Activated CD4-positive, alpha-beta T cell treated with anti-CD3 and anti-CD28 coated beads, Interleukin-2, Interleukin-6, amounts not matched to agents 100 ng/mL and 50 ng/mL, durations not matched to agents 16 hours and 8 hours (primary cell): ENCODE data around the gene SAPCD2.

Experiments
- DNase-seq: peaks from one replicate; pipeline ENCODE4 v3.0.0-alpha.2; 2020

SAPCD2 gene

DNA sequence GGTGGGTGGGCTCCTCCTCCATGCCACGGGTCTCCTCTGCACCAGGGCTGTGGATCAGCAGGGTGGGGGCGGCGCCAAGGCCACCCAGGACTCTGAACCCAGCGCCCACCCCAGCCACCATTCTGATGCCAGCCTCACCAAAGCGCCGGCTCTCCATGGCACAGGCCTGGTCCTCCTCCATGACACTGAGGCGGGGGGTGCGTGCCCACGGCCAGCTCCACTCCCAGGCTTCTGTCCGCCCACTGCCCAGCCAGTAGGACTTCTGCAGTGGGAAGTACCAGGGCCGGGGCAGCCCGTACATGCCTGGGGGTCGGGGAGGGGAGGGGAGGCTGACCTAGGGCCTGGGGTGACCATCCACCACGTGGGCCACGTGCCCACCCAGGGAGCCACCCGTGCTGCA lies 53.9 kb downstream of the SAPCD2 start:
- DNase-seq, result no peak

DNA sequence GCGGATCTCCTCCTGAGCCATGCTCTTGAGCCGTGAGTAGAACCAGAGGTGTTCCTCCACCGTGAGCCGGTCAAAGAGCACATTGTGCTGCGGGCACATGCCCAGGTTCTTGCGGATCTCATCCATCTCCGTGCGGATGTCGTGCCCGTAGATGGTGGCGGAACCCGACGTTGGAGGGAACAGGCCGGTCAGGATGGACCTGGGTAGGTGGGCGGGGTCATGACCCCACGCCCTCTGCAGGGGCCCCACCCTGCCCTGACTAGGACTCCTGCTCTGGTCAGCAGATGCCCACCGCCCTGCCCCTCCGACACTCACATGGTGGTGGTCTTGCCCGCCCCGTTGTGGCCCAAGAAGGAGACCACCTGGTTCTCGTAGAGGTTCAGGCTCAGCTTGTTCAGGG lies 54.4 kb downstream of the SAPCD2 start:
- no peak for DNase-seq

DNA sequence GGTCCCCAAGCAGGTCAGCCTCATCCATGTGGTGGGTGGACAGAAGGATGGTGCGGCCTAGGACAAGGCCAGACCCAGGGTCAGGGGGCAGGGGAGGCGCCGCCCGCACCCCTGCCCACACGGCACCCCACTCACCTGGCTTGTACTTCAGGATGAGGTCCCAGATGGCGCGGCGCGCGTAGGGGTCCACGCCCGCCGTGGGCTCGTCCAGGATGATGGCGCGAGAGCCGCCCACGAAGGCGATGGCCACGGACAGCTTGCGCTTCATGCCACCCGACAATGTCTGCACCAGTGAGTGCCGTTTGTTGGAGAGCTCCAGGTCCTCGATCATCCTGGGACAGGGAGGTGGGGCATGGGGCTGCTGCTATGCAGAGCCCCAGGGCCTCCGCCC lies 54.8 kb downstream of the SAPCD2 start:
- no peak for DNase-seq

DNA sequence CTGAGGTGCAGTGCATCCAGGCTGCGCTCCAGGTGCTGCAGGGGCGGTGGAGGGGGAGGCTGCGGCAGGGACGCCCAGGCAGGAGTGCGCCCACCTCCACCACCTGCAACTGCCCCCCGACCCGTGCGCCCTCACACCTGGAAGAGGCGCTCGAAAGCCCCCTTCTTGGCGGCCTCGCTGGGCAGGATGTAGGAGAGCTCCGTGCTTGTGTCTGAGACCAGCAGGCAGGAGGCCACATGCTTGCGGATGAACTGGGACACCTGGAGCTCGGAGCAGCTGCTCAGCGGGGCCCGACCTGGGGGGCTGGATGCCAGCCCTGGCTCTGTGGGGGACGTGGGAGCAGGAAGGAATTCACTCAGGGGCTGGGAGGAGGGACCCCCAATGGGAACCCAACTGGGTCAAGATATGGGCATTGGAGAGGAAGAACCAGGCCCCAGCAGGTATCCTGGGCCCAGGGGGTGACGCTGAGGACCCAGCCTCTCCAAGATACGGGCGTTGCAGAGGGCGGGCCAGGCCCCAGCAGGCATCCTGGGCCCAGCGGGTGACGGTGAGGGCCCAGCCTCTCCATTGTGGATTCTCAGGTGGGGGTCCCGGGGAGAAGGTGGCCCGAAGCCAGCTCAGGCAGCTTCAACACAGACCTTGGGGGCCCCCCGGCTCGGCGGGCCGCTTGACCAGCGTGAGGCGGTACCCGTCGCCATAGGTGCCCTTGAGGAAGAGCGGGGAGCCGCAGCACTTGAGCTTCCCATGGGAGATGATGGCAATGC lies 55.4 kb downstream of the SAPCD2 start:
- no peak for DNase-seq

DNA sequence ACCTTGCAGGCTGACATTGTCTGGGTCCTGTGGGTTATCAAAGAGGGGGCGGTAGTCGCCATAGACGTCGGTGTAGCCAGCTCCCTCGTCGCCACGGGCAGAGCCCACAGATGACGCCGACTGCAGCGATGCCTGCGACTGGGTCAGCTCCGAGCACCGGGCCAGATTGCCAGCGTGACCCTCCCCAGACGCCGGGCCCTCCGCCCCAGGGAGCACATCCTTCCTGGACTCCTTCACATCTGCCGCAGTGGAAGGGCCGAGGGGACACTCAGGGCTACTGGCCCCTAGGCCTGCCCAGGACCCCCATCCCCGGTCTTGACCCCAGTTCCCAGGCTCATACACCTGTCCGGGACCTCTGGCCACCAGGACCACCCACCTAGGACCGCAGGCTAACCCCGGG lies 56.2 kb downstream of the SAPCD2 start:
- DNase-seq, result no peak

DNA sequence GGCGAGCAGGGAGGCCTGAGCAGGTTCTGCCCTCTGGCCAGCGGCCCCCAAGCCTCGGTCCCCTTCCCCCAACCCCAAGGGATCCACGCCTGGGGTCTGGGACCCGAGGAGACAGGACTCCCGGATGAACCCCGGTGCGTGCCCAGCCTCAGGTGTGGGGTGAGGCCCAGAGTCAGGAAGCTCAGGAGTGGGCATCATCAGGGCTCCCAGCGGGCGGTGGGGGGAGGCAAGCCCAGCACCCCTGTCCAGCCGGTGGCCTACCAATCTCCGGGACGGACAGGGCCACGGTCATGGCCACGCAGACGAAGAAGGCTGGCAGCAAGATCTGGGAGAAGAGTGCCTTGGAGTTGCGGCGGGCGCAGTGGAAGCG lies 56.8 kb downstream of the SAPCD2 start:
- no peak for DNase-seq

DNA sequence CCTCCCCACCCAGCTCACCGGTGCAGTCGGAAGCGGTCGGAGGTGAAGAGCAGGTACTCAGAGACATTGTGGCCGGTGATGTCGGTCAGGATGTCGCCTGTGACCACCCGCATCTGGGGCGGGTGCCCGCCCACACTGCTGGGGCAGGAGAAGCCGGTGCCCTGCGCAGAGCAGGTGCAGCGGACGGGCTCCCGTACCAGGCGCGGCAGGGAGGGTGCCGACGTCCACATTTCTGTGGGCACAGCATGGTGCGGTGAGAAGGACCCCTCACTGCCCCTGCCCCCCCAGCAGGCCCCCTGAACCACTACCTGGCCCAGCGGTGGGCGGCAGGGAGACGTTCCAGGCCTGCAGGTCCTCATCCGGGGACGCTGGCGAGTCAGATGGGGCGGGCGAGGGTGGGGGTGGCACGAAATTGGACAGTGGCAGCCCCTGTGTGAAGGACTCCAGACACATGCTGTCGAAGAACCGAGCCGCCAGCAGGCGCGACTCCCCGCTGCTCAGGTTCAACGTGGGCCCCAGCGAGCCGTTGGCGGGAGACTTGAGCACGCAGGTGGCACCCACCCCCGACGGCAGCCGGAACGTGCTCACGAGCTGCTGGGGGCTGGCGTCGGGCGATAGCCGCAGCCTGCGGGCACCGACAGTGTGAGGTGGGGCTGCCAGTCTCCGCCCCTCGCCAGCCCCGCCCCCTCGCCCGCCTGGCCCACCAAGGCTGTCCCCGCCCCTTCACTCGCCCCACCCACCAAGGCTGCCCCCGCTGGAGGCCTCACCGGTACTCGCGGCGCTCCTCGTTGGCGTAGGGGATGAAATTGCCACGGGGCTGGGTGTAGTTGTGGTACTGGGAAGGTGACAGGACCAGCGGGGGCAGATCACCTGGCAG lies 57.4 kb downstream of the SAPCD2 start:
- no peak for DNase-seq
